Measurements from ENCODE around the gene CAPN15.

GRCh38 chr16:598823-599739, 71.6 kb downstream of the CAPN15 start:
- TF ChIP-seq, protein P1, sequence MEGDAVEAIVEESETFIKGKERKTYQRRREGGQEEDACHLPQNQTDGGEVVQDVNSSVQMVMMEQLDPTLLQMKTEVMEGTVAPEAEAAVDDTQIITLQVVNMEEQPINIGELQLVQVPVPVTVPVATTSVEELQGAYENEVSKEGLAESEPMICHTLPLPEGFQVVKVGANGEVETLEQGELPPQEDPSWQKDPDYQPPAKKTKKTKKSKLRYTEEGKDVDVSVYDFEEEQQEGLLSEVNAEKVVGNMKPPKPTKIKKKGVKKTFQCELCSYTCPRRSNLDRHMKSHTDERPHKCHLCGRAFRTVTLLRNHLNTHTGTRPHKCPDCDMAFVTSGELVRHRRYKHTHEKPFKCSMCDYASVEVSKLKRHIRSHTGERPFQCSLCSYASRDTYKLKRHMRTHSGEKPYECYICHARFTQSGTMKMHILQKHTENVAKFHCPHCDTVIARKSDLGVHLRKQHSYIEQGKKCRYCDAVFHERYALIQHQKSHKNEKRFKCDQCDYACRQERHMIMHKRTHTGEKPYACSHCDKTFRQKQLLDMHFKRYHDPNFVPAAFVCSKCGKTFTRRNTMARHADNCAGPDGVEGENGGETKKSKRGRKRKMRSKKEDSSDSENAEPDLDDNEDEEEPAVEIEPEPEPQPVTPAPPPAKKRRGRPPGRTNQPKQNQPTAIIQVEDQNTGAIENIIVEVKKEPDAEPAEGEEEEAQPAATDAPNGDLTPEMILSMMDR (conservative IDR thresholded peaks at IDR 0.05; ENCODE audit: low read depth, low read length), result no peak
- TF ChIP-seq EZH2 (IDR thresholded peaks at IDR 0.05; ENCODE audit: low read length, unreplicated experiment), result no peak

Data from PC-3 (cell line).